NB4 (cell line): ENCODE results near the gene FTH1.

Experiments
- POLR2A ChIP-seq: IDR thresholded peaks from 2 replicates; pipeline ENCODE4 v1.6.1; 2011; ENCODE audit warnings: mild to moderate bottlenecking; ENCODE audit not compliant: insufficient read length; ENCODE audit errors: extremely low read depth
- TF ChIP-seq, protein P1 (sequence below): IDR thresholded peaks from one replicate; pipeline ENCODE4 v1.5.1; 2012; ENCODE audit warnings: low read depth, low read length

- no peak for TF ChIP-seq POLR2A
- TF ChIP-seq, protein P1, sequence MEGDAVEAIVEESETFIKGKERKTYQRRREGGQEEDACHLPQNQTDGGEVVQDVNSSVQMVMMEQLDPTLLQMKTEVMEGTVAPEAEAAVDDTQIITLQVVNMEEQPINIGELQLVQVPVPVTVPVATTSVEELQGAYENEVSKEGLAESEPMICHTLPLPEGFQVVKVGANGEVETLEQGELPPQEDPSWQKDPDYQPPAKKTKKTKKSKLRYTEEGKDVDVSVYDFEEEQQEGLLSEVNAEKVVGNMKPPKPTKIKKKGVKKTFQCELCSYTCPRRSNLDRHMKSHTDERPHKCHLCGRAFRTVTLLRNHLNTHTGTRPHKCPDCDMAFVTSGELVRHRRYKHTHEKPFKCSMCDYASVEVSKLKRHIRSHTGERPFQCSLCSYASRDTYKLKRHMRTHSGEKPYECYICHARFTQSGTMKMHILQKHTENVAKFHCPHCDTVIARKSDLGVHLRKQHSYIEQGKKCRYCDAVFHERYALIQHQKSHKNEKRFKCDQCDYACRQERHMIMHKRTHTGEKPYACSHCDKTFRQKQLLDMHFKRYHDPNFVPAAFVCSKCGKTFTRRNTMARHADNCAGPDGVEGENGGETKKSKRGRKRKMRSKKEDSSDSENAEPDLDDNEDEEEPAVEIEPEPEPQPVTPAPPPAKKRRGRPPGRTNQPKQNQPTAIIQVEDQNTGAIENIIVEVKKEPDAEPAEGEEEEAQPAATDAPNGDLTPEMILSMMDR = no peak
These were observed 8.8 kb downstream of the FTH1 start for GRCh38 chr11:61958590-61958989.
